ENCODE results near the gene CHRNA5.
"Not testable (repeated sequence)": the region's sequence is repeated elsewhere in the genome, so short reads cannot be mapped to it uniquely, and the experiment has no call there.

The CHRNA5 gene

GRCh38 chr15:78605680-78606079 lies 40.4 kb downstream of the CHRNA5 start:
- peaks cover 15% of the 10 kb centered on the region; the same call in 1 of the 2 replicates for H3K9me3 ChIP-seq (ENCODE audit: insufficient read depth, low read depth, low read length)
- H3K4me1 ChIP-seq (ENCODE audit: insufficient read depth, low read length) = no peaks in the 10 kb centered on the region
- no peak overlapping the region for H3K27ac ChIP-seq (ENCODE audit: low read length)
- no peak overlapping the region for H3K9ac ChIP-seq (ENCODE audit: low read depth, low read length)
- peaks cover 3% of the 10 kb centered on the region; the same call in 1 of the 2 replicates for H3K36me3 ChIP-seq (ENCODE audit: insufficient read depth, low read depth, low read length)
- no peak overlapping the region for H3K4me3 ChIP-seq (ENCODE audit: low read length)
- no peaks in the 10 kb centered on the region for H3K27me3 ChIP-seq (ENCODE audit: insufficient read depth, low read length)

- H3K27ac ChIP-seq (ENCODE audit: low read length); H3K36me3 ChIP-seq (ENCODE audit: insufficient read depth, low read depth, low read length); H3K27me3 ChIP-seq (ENCODE audit: insufficient read depth, low read length); H3K4me3 ChIP-seq (ENCODE audit: low read length); H3K9ac ChIP-seq (ENCODE audit: low read depth, low read length); H3K4me1 ChIP-seq (ENCODE audit: insufficient read depth, low read length): not testable (repeated sequence)
- H3K9me3 ChIP-seq (ENCODE audit: insufficient read depth, low read depth, low read length) = peaks cover 15% of the 10 kb centered on the region; the same call in 1 of the 2 replicates
These were observed 44.2 kb downstream of the CHRNA5 start for GRCh38 chr15:78609551-78609950.

DNA sequence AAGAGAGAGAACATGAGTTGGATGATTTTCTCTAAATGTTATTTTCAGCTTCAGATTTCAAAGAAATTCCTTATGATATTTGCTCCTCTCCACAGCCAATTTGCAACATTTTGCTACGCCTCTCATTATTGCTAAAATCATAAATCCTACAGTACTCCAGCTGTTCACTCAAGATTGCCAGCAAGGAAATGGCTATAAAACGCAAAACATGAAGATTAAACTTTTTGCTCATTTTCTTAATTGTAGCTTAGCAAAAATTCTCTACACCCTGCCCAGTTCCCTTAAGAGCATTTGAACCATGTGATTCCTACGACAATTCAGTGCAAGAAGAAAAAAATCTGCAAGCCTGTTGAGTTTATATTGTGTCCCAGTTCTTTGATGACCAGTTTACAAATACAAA lies 48.7 kb downstream of the CHRNA5 start:
- H3K36me3 ChIP-seq (ENCODE audit: insufficient read depth, low read depth, low read length) = no peaks in the 10 kb centered on the region
- H3K4me1 ChIP-seq (ENCODE audit: insufficient read depth, low read length) = no peaks in the 10 kb centered on the region
- H3K9me3 ChIP-seq (ENCODE audit: insufficient read depth, low read depth, low read length) = no peaks in the 10 kb centered on the region
- H3K27me3 ChIP-seq (ENCODE audit: insufficient read depth, low read length) = peaks cover 6% of the 10 kb centered on the region
- H3K9ac ChIP-seq (ENCODE audit: low read depth, low read length) = no peak overlapping the region
- no peak overlapping the region for H3K4me3 ChIP-seq (ENCODE audit: low read length)
- H3K27ac ChIP-seq (ENCODE audit: low read length) = no peak overlapping the region

GRCh38 chr15:78615151-78615589 lies 49.9 kb downstream of the CHRNA5 start:
- Histone ChIP-seq H3K9ac (ENCODE audit: low read depth, low read length) (no peak overlapping the region), H3K36me3 (ENCODE audit: insufficient read depth, low read depth, low read length) (no peaks in the 10 kb centered on the region), H3K4me1 (ENCODE audit: insufficient read depth, low read length) (no peaks in the 10 kb centered on the region), H3K27me3 (ENCODE audit: insufficient read depth, low read length) (peaks cover 18% of the 10 kb centered on the region), H3K4me3 (ENCODE audit: low read length) (no peak overlapping the region), H3K9me3 (ENCODE audit: insufficient read depth, low read depth, low read length) (no peaks in the 10 kb centered on the region), H3K27ac (ENCODE audit: low read length) (no peak overlapping the region)

- Histone ChIP-seq H3K9ac (ENCODE audit: low read depth, low read length) (no peak overlapping the region), H3K9me3 (ENCODE audit: insufficient read depth, low read depth, low read length) (no peaks in the 10 kb centered on the region)
These were observed 51.2 kb downstream of the CHRNA5 start for GRCh38 chr15:78616506-78616905.

DNA sequence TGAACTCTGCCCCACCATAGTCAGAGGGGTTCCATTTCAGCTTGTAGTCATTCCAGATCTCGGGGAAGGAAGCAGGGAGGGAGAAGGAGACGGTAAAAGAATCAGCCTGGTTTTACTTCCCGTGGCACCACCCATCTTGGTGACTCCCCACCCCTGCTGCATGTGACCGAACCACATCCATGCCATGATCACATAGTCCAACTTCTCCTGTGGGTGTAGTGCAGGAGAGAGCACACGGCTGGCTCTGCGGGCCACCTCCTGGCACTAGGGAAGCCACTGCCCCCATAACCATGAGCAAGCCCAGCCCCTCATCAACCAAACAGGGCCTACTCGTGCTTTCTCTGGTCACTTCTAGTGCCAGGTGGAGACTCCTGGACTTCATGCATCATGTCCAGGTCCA lies 51.8 kb downstream of the CHRNA5 start:
- no peaks in the 10 kb centered on the region for H3K9me3 ChIP-seq (ENCODE audit: insufficient read depth, low read depth, low read length)
- H3K4me1 ChIP-seq (ENCODE audit: insufficient read depth, low read length) = no peaks in the 10 kb centered on the region
- no peak overlapping the region for H3K27ac ChIP-seq (ENCODE audit: low read length)
- peaks cover 36% of the 10 kb centered on the region for H3K27me3 ChIP-seq (ENCODE audit: insufficient read depth, low read length)
- H3K4me3 ChIP-seq (ENCODE audit: low read length) = no peak overlapping the region
- H3K9ac ChIP-seq (ENCODE audit: low read depth, low read length) = no peak overlapping the region
- H3K36me3 ChIP-seq (ENCODE audit: insufficient read depth, low read depth, low read length) = no peaks in the 10 kb centered on the region

More at GRCh38 chr15:78616506-78616905, 51.2 kb downstream of the CHRNA5 start:
- Histone ChIP-seq H3K27me3 (ENCODE audit: insufficient read depth, low read length) (peaks cover 30% of the 10 kb centered on the region), H3K4me1 (ENCODE audit: insufficient read depth, low read length) (no peaks in the 10 kb centered on the region), H3K36me3 (ENCODE audit: insufficient read depth, low read depth, low read length) (no peaks in the 10 kb centered on the region), H3K4me3 (ENCODE audit: low read length) (no peak overlapping the region), H3K27ac (ENCODE audit: low read length) (no peak overlapping the region)

DNA sequence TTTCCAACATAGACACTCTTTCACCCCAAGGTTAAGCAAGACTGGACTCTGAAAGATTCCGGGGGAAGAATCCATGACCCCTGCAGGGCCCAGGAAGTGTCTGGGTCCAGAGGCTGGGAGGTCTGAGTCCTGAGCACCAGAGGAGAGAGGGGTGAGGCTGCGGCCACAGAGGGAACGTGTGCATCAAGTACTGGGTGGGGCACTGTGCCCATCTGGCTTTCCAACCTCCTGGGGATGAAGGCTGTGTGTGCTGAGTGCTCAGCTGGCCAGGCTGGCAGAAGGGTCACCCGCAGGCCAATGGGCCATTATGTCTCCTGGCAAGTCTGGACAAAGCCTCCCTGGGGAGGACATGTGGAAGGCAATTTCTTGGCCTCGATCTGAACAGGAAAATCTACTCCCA lies 52.2 kb downstream of the CHRNA5 start:
- Histone ChIP-seq H3K9ac (ENCODE audit: low read depth, low read length) (no peak overlapping the region), H3K4me3 (ENCODE audit: low read length) (no peak overlapping the region), H3K4me1 (ENCODE audit: insufficient read depth, low read length) (no peaks in the 10 kb centered on the region), H3K9me3 (ENCODE audit: insufficient read depth, low read depth, low read length) (no peaks in the 10 kb centered on the region), H3K36me3 (ENCODE audit: insufficient read depth, low read depth, low read length) (no peaks in the 10 kb centered on the region), H3K27me3 (ENCODE audit: insufficient read depth, low read length) (peaks cover 40% of the 10 kb centered on the region), H3K27ac (ENCODE audit: low read length) (no peak overlapping the region)

DNA sequence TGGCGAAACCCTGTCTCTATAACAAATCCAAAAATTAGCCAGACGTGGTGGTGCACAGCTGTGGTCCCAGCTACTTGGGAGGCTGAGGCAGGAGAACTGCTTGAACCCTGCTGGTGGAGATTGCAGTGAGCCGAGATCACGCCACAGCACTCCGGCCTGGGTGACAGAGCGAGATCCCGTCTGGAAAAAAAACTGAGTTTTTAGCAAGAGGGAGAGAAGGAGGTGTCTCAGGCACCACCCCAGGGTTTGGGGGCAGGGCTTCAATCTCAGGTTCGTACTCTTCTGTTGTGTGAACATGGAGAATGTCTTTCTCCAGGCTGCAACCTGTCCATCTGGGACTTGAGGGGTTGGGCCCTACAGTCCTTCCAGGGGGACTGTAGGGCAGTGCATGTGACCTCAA lies 52.7 kb downstream of the CHRNA5 start:
- Histone ChIP-seq H3K9me3 (ENCODE audit: insufficient read depth, low read depth, low read length) (no peaks in the 10 kb centered on the region), H3K9ac (ENCODE audit: low read depth, low read length) (no peak overlapping the region), H3K27me3 (ENCODE audit: insufficient read depth, low read length) (peaks cover 43% of the 10 kb centered on the region), H3K4me1 (ENCODE audit: insufficient read depth, low read length) (no peaks in the 10 kb centered on the region), H3K4me3 (ENCODE audit: low read length) (no peak overlapping the region), H3K36me3 (ENCODE audit: insufficient read depth, low read depth, low read length) (no peaks in the 10 kb centered on the region), H3K27ac (ENCODE audit: low read length) (no peak overlapping the region)

DNA sequence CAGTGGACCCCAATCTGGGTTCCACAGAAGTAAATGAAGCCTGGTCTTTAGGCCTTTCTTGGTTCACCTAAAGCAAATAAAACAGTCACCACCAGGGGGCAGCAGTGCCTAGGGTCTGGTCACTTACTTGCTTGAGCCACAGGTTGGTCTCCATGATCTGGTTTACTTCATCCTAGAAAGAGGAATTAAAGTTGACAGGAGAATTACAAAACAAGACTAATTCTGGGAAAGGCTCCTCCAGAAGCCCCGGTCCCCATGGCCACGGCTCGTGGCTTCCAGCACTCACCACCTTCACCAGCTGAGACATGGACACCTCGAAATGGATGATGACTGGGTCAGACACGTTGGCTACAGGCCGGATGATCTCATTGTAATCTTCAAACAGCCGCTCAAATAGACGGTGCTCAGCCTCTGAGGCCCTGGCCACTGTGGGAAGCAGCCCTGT lies 53.2 kb downstream of the CHRNA5 start:
- no peaks in the 10 kb centered on the region for H3K9me3 ChIP-seq (ENCODE audit: insufficient read depth, low read depth, low read length)
- H3K27ac ChIP-seq (ENCODE audit: low read length) = no peak overlapping the region
- H3K36me3 ChIP-seq (ENCODE audit: insufficient read depth, low read depth, low read length) = no peaks in the 10 kb centered on the region
- peaks cover 43% of the 10 kb centered on the region for H3K27me3 ChIP-seq (ENCODE audit: insufficient read depth, low read length)
- no peaks in the 10 kb centered on the region for H3K4me1 ChIP-seq (ENCODE audit: insufficient read depth, low read length)
- H3K9ac ChIP-seq (ENCODE audit: low read depth, low read length) = no peak overlapping the region
- no peak overlapping the region for H3K4me3 ChIP-seq (ENCODE audit: low read length)

- no peak overlapping the region for H3K9ac ChIP-seq (ENCODE audit: low read depth, low read length)
- H3K36me3 ChIP-seq (ENCODE audit: insufficient read depth, low read depth, low read length) = no peaks in the 10 kb centered on the region
- no peaks in the 10 kb centered on the region for H3K4me1 ChIP-seq (ENCODE audit: insufficient read depth, low read length)
- no peak overlapping the region for H3K27ac ChIP-seq (ENCODE audit: low read length)
- H3K9me3 ChIP-seq (ENCODE audit: insufficient read depth, low read depth, low read length) = no peaks in the 10 kb centered on the region
- peak overlapping the region; percentile 67 for H3K4me3 ChIP-seq (ENCODE audit: low read length)
- H3K27me3 ChIP-seq (ENCODE audit: insufficient read depth, low read length) = peaks cover 43% of the 10 kb centered on the region
These were observed 54.0 kb downstream of the CHRNA5 start for GRCh38 chr15:78619022-78619950.

- Histone ChIP-seq H3K9me3 (ENCODE audit: insufficient read depth, low read depth, low read length) (no peaks in the 10 kb centered on the region), H3K4me3 (ENCODE audit: low read length) (peak overlapping the region; percentile 67), H3K36me3 (ENCODE audit: insufficient read depth, low read depth, low read length) (no peaks in the 10 kb centered on the region), H3K27ac (ENCODE audit: low read length) (no peak overlapping the region), H3K9ac (ENCODE audit: low read depth, low read length) (no peak overlapping the region), H3K27me3 (ENCODE audit: insufficient read depth, low read length) (peaks cover 43% of the 10 kb centered on the region), H3K4me1 (ENCODE audit: insufficient read depth, low read length) (no peaks in the 10 kb centered on the region)
These were observed 54.8 kb downstream of the CHRNA5 start for GRCh38 chr15:78620021-78620526.
